Measurements from ENCODE around the gene CGNL1. TPM values are rescaled to one million over a fixed set of nuclear protein-coding genes. Genes with fewer than 3 reads are reported as not detected.

The CGNL1 gene
- total and polyA plus RNA-seq, 5 donors from 2014 or later, result not detected

DNA sequence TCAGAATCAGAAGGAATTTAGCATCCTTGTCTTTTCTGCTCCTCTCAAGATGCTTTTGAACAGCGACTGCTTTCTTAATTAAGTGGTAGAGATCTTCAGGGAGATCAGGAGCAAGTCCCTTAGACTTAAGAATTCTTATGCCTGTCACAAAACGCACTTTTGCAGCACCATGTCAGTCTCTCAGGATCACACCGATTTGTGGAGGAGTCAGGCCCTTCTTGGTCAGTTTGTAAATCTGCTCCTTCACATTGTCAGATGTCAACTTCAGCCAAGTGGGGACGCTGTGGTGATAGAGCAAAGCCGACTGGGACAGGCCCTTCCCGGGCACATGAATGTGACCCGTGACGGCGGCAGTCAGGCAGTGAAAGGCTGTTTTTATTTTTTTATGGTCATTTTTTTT lies 179.7 kb downstream of the CGNL1 start:
- H3K4me1 Mint-ChIP-seq, result peaks cover 0 to 6% (median 2%) of the 10 kb centered on the region in 4 donors
- no peaks in the 10 kb centered on the region for H3K27me3 ChIP-seq (ENCODE audit: control insufficient read depth, insufficient read depth, low read length)
- no peaks in the 10 kb centered on the region for H3K9me3 Mint-ChIP-seq
- H3K36me3 ChIP-seq (ENCODE audit: control insufficient read depth, insufficient read depth, low read length), result no peaks in the 10 kb centered on the region
- ATAC-seq (ENCODE audit: low read depth in 2 of 2) (no peak), DNase-seq (no peak)
- no peaks in the 10 kb centered on the region for H3K9me3 ChIP-seq (ENCODE audit: control insufficient read depth in 2 of 2, low read length in 2 of 2)
- peaks cover 12% of the 10 kb centered on the region for H3K27me3 Mint-ChIP-seq
- no peak overlapping the region for H3K27ac ChIP-seq (ENCODE audit: insufficient read depth, low read length, poor library complexity, severe bottlenecking)
- H3K27ac Mint-ChIP-seq, result no peak overlapping the region
- no peak overlapping the region for H3K4me3 Mint-ChIP-seq
- no peaks in the 10 kb centered on the region for H3K36me3 Mint-ChIP-seq
- no peak overlapping the region for H3K4me3 ChIP-seq (ENCODE audit: low read depth, low read length)
- peaks cover 2% of the 10 kb centered on the region for H3K4me1 ChIP-seq (ENCODE audit: control insufficient read depth, insufficient read depth, low read length, poor library complexity, severe bottlenecking)

DNA sequence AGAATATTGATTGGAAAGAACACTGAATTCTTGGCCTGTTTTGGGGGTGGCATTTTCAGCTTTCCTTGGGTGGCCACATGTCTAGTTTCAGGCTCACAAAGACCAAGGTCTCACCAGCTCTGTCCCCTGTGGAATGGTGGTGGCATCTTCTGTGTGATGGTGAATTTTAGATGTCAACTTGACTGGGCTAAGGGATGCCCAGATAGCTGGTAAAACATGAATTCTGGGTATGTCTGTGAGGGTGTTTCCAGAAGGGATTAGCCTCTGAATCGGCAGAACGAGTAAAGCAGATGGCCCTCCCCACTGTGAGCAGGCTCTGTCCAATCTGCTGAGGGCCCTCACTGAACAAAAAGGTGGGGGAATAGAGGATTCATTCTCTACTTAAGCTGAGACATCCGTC lies 181.0 kb downstream of the CGNL1 start:
- Mint-ChIP-seq H3K36me3 (no peaks in the 10 kb centered on the region), H3K9me3 (no peaks in the 10 kb centered on the region), H3K4me1 (peaks cover 0 to 18% (median 5%) of the 10 kb centered on the region in 4 donors), H3K27ac (no peak overlapping the region), H3K4me3 (no peak overlapping the region), H3K27me3 (peaks cover 10% of the 10 kb centered on the region)
- no peak for DNase-seq
- H3K27me3 ChIP-seq (ENCODE audit: control insufficient read depth, insufficient read depth, low read length), result no peaks in the 10 kb centered on the region
- no peak overlapping the region for H3K4me3 ChIP-seq (ENCODE audit: low read depth, low read length)
- peaks cover 8% of the 10 kb centered on the region for H3K4me1 ChIP-seq (ENCODE audit: control insufficient read depth, insufficient read depth, low read length, poor library complexity, severe bottlenecking)
- no peak for ATAC-seq (ENCODE audit: low read depth in 2 of 2)
- H3K9me3 ChIP-seq (ENCODE audit: control insufficient read depth in 2 of 2, low read length in 2 of 2), result no peaks in the 10 kb centered on the region
- H3K36me3 ChIP-seq (ENCODE audit: control insufficient read depth, insufficient read depth, low read length), result no peaks in the 10 kb centered on the region
- no peak overlapping the region for H3K27ac ChIP-seq (ENCODE audit: insufficient read depth, low read length, poor library complexity, severe bottlenecking)

DNA sequence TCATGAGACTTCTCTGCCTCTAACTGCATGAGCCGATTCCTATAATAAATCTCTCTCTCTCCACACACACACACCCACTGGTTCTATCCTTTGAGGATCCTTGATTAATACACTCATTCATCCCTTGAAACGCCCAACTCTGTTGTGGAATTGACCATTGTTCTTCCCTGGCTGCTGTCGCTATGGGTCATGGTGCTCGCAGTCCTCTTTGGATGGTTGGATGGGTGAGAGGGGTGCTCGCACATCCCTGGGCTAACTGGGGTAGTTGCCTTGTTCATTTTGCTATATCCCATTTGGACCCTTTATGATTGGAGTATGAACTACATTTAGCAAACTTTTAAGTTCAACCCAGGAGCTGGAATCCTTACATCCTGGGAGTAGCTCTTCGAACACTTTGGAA lies 181.5 kb downstream of the CGNL1 start:
- H3K27me3 Mint-ChIP-seq, result peaks cover 10% of the 10 kb centered on the region
- H3K27ac ChIP-seq (ENCODE audit: insufficient read depth, low read length, poor library complexity, severe bottlenecking), result no peak overlapping the region
- H3K9me3 ChIP-seq (ENCODE audit: control insufficient read depth in 2 of 2, low read length in 2 of 2), result no peaks in the 10 kb centered on the region
- H3K4me3 Mint-ChIP-seq, result no peak overlapping the region
- no peaks in the 10 kb centered on the region for H3K36me3 ChIP-seq (ENCODE audit: control insufficient read depth, insufficient read depth, low read length)
- H3K4me1 Mint-ChIP-seq, result peaks cover 0 to 23% (median 5%) of the 10 kb centered on the region in 4 donors
- no peaks in the 10 kb centered on the region for H3K9me3 Mint-ChIP-seq
- no peak overlapping the region for H3K27ac Mint-ChIP-seq
- H3K36me3 Mint-ChIP-seq, result no peaks in the 10 kb centered on the region
- ATAC-seq (ENCODE audit: low read depth in 2 of 2), result no peak
- DNase-seq, result no peak
- H3K27me3 ChIP-seq (ENCODE audit: control insufficient read depth, insufficient read depth, low read length), result no peaks in the 10 kb centered on the region
- H3K4me1 ChIP-seq (ENCODE audit: control insufficient read depth, insufficient read depth, low read length, poor library complexity, severe bottlenecking), result peaks cover 8% of the 10 kb centered on the region
- no peak overlapping the region for H3K4me3 ChIP-seq (ENCODE audit: low read depth, low read length)

DNA sequence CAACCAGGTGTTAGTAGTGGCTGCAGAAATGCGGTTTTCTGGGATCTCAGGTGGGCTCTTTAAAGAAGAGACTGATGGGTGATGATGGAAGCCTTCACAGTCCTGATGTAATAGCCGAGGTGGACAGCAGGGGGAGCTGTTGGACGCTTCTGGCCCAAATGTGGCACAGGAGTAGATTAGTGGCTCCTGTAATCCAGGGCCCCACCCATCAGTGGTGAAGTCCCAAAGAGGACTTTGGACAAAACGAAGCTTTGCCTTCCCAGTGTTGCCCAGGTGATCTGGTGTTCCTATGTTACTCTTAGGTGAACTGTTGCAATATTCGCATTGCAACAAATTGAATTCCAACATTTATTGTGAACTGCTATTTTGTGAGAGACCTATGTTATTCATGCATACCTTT lies 183.6 kb downstream of the CGNL1 start:
- H3K9me3 Mint-ChIP-seq, result no peaks in the 10 kb centered on the region
- no peaks in the 10 kb centered on the region for H3K36me3 Mint-ChIP-seq
- no peaks in the 10 kb centered on the region for H3K9me3 ChIP-seq (ENCODE audit: control insufficient read depth in 2 of 2, low read length in 2 of 2)
- H3K4me1 ChIP-seq (ENCODE audit: control insufficient read depth, insufficient read depth, low read length, poor library complexity, severe bottlenecking), result peaks cover 13% of the 10 kb centered on the region
- H3K4me3 Mint-ChIP-seq, result no peak overlapping the region
- peaks cover 0 to 33% (median 9%) of the 10 kb centered on the region in 4 donors for H3K4me1 Mint-ChIP-seq
- H3K27ac ChIP-seq (ENCODE audit: insufficient read depth, low read length, poor library complexity, severe bottlenecking), result no peak overlapping the region
- no peak overlapping the region for H3K27ac Mint-ChIP-seq
- no peaks in the 10 kb centered on the region for H3K27me3 ChIP-seq (ENCODE audit: control insufficient read depth, insufficient read depth, low read length)
- no peak overlapping the region for H3K4me3 ChIP-seq (ENCODE audit: low read depth, low read length)
- DNase-seq (peak; percentile 39 to 58 (median 53)), ATAC-seq (ENCODE audit: low read depth in 2 of 2) (peak; percentile 41 to 51)
- H3K36me3 ChIP-seq (ENCODE audit: control insufficient read depth, insufficient read depth, low read length), result no peaks in the 10 kb centered on the region
- H3K27me3 Mint-ChIP-seq, result peaks cover 16% of the 10 kb centered on the region

DNA sequence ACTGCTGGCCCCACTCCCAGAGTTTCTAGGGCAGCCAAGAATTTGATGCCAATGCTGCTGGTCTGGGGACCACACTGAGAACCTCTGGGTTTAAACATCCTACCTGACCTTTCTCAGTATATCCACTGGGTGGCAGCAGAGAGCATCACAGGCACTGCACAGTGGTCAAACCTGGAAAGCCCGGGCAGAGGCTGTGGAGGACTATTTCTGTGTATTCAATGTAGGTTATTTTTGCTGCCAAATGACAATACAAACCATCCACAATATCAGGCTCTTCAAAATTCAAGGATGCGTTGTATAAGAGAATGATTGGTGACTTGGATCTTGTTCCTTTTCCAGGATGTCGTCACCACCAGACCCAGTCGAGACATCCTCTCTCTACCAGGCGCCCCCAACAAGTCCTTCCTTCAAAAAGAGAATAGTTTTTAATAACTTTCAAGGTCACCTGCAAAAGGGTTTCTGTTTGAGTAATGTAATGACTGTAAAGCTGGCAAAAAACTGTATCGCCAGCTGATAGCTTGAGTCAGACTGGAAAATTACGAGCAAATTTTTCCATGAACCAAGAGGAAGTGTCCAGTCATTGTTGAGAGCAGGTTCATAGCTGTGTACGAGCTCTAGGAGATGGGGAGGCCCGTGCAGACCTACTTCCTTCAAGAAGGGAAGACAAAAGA lies 184.9 kb downstream of the CGNL1 start:
- H3K4me3 Mint-ChIP-seq, result peak overlapping the region in 3 of 4 donors; percentile 49 to 69 (median 64)
- peak; percentile 81 to 83 for ATAC-seq (ENCODE audit: low read depth in 2 of 2)
- H3K9me3 ChIP-seq (ENCODE audit: control insufficient read depth in 2 of 2, low read length in 2 of 2), result no peaks in the 10 kb centered on the region

DNA sequence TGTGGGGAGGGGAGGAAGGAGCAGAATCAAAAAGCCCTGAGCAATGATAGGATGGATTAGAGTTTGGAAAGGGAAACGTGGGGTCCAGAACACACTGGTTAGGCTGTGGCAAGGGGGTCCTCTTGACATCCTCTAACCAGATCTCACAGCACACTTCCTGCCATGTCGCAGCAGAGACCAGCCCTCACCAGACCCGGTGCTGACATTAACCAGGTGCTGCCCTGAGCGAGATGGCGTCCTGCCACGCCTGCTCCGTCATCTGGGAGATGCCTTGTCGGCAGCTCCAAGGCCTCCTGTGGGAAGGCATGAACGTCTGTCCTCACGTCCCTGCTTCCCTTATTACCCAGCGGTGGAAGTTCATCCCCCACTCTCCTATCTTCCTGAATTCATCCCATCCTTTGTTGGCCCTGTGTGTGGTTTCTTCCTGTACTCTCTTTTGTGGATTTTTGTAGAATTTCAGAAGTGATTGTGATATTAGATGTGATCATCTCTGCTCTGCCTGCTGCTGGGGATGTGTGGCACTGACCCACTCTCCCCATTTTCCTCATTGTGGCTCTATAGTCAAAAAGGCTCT lies 186.0 kb downstream of the CGNL1 start:
- Mint-ChIP-seq H3K27ac (peak overlapping the region; percentile 47 to 85 (median 76)), H3K27me3 (peaks cover 22% of the 10 kb centered on the region), H3K9me3 (no peaks in the 10 kb centered on the region), H3K4me1 (peaks cover 5 to 45% (median 15%) of the 10 kb centered on the region in 4 donors), H3K36me3 (no peaks in the 10 kb centered on the region), H3K4me3 (peak overlapping the region in 2 of 4 donors; percentile 27 to 58)
- DNase-seq (peak in 1 of 3 donors; percentile 41), ATAC-seq (ENCODE audit: low read depth in 2 of 2) (peak in 1 of 2 donors; percentile 33)
- Histone ChIP-seq H3K36me3 (ENCODE audit: control insufficient read depth, insufficient read depth, low read length) (no peaks in the 10 kb centered on the region), H3K9me3 (ENCODE audit: control insufficient read depth in 2 of 2, low read length in 2 of 2) (no peaks in the 10 kb centered on the region), H3K27me3 (ENCODE audit: control insufficient read depth, insufficient read depth, low read length) (no peaks in the 10 kb centered on the region), H3K4me1 (ENCODE audit: control insufficient read depth, insufficient read depth, low read length, poor library complexity, severe bottlenecking) (peaks cover 20% of the 10 kb centered on the region), H3K27ac (ENCODE audit: insufficient read depth, low read length, poor library complexity, severe bottlenecking) (no peak overlapping the region), H3K4me3 (ENCODE audit: low read depth, low read length) (no peak overlapping the region)

More for the DNA sequence above, 184.9 kb downstream of the CGNL1 start:
- no peak overlapping the region for H3K27ac ChIP-seq (ENCODE audit: insufficient read depth, low read length, poor library complexity, severe bottlenecking)
- no peaks in the 10 kb centered on the region for H3K27me3 ChIP-seq (ENCODE audit: control insufficient read depth, insufficient read depth, low read length)
- no peaks in the 10 kb centered on the region for H3K36me3 ChIP-seq (ENCODE audit: control insufficient read depth, insufficient read depth, low read length)
- Mint-ChIP-seq H3K27me3 (peaks cover 16% of the 10 kb centered on the region), H3K27ac (peak overlapping the region in 2 of 3 donors; percentile 80 to 96), H3K36me3 (no peaks in the 10 kb centered on the region), H3K9me3 (no peaks in the 10 kb centered on the region), H3K4me1 (peaks cover 5 to 43% (median 15%) of the 10 kb centered on the region in 4 donors)
- peak; percentile 43 to 74 (median 68) for DNase-seq
- peak overlapping the region; percentile 35 for H3K4me3 ChIP-seq (ENCODE audit: low read depth, low read length)
- peaks cover 20% of the 10 kb centered on the region for H3K4me1 ChIP-seq (ENCODE audit: control insufficient read depth, insufficient read depth, low read length, poor library complexity, severe bottlenecking)

DNA sequence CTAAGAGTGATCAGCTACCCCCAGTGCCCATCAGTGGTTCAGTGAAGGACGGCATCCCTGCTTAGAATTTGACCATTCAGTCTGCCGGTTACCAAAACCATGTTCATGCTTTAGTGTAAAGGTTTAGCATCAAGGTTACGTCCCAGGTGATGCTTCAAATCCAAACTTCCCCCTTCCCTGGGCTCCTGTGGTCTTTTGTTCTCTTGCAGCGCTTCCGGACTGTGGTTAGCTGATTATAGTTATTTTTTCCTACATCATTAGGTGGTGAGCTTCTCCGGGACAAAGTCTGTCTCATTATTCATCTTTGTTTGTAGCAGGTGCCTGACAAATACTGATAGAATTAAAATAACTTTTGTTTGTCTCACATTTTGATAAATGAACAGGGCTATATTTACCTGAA lies 187.1 kb downstream of the CGNL1 start:
- H3K9me3 Mint-ChIP-seq, result no peaks in the 10 kb centered on the region
- H3K4me3 Mint-ChIP-seq, result peak overlapping the region in 1 of 4 donors; percentile 26
- H3K27me3 Mint-ChIP-seq, result peaks cover 25% of the 10 kb centered on the region
- H3K4me1 Mint-ChIP-seq, result peaks cover 5 to 45% (median 15%) of the 10 kb centered on the region in 4 donors
- peak overlapping the region; percentile 6 to 17 (median 12) for H3K27ac Mint-ChIP-seq
- no peaks in the 10 kb centered on the region for H3K36me3 Mint-ChIP-seq
- no peaks in the 10 kb centered on the region for H3K9me3 ChIP-seq (ENCODE audit: control insufficient read depth in 2 of 2, low read length in 2 of 2)
- no peak overlapping the region for H3K27ac ChIP-seq (ENCODE audit: insufficient read depth, low read length, poor library complexity, severe bottlenecking)
- ATAC-seq (ENCODE audit: low read depth in 2 of 2), result no peak
- H3K4me3 ChIP-seq (ENCODE audit: low read depth, low read length), result no peak overlapping the region
- no peak for DNase-seq
- H3K4me1 ChIP-seq (ENCODE audit: control insufficient read depth, insufficient read depth, low read length, poor library complexity, severe bottlenecking), result peaks cover 20% of the 10 kb centered on the region
- no peaks in the 10 kb centered on the region for H3K36me3 ChIP-seq (ENCODE audit: control insufficient read depth, insufficient read depth, low read length)
- H3K27me3 ChIP-seq (ENCODE audit: control insufficient read depth, insufficient read depth, low read length), result no peaks in the 10 kb centered on the region
